ENCODE measurements around the gene SLC28A1.

DNA sequence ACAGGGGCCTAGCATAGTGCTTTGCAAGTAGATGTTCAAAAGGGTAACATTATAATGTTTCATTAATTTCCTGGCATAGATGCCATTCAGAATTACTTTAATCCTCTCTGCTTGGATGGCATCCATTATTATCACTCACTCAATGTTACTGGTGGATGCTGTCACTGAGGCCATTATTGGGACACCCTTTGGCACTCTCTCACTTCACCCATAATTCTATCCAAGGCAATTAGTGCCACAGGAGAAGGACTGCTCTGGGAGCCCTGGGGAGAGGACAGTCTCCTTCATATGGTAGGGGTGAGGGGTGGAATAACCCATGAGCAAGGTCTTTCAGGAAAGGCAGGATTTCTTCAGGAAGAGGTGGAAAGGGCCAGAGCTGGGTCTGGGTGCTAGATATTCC, 28.7 kb upstream of the SLC28A1 start:
- TF ChIP-seq, protein P1, sequence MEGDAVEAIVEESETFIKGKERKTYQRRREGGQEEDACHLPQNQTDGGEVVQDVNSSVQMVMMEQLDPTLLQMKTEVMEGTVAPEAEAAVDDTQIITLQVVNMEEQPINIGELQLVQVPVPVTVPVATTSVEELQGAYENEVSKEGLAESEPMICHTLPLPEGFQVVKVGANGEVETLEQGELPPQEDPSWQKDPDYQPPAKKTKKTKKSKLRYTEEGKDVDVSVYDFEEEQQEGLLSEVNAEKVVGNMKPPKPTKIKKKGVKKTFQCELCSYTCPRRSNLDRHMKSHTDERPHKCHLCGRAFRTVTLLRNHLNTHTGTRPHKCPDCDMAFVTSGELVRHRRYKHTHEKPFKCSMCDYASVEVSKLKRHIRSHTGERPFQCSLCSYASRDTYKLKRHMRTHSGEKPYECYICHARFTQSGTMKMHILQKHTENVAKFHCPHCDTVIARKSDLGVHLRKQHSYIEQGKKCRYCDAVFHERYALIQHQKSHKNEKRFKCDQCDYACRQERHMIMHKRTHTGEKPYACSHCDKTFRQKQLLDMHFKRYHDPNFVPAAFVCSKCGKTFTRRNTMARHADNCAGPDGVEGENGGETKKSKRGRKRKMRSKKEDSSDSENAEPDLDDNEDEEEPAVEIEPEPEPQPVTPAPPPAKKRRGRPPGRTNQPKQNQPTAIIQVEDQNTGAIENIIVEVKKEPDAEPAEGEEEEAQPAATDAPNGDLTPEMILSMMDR (IDR thresholded peaks at IDR 0.05) = no peak
- TF ChIP-seq ZFX (IDR thresholded peaks at IDR 0.05; ENCODE audit: borderline replicate concordance) = no peak

Data from 22Rv1 (cell line).